GM18858 (cell line): ENCODE data around the gene ZCCHC14.
"Not testable (repeated sequence)": the region's sequence is repeated elsewhere in the genome, so short reads cannot be mapped to it uniquely, and the experiment has no call there.

Experiments
- ATAC-seq: cut with Tn5 transposase; IDR thresholded peaks from one replicate; pipeline ENCODE4 v1.9.1; 2021; ENCODE audit not compliant: unreplicated experiment

ZCCHC14 gene

GRCh38 chr16:87497767-87498290 is 5.0 kb upstream of the ZCCHC14 start:
- not testable (repeated sequence) for ATAC-seq

- ATAC-seq = not testable (repeated sequence)
Observed at GRCh38 chr16:87497023-87497766, 4.4 kb upstream of the ZCCHC14 start.

- ATAC-seq = no peak
Observed at GRCh38 chr16:87496447-87496801, 3.6 kb upstream of the ZCCHC14 start.

- ATAC-seq = no peak
Observed at GRCh38 chr16:87495578-87496446, 3.0 kb upstream of the ZCCHC14 start.

- ATAC-seq = no peak
Observed at GRCh38 chr16:87493608-87494280, 920 bp upstream of the ZCCHC14 start.

GRCh38 chr16:87492291-87492630 is 563 bp downstream of the ZCCHC14 start:
- ATAC-seq = no peak

- no peak for ATAC-seq
Observed at GRCh38 chr16:87491522-87492290, 1.1 kb downstream of the ZCCHC14 start.

GRCh38 chr16:87490799-87491521 is 1.9 kb downstream of the ZCCHC14 start:
- ATAC-seq = not testable (repeated sequence)

GRCh38 chr16:87490096-87490798 is 2.6 kb downstream of the ZCCHC14 start:
- ATAC-seq = no peak

- no peak for ATAC-seq
Observed at GRCh38 chr16:87489434-87490045, 3.3 kb downstream of the ZCCHC14 start.

- ATAC-seq = not testable (repeated sequence)
Observed at GRCh38 chr16:87488960-87489359, 3.9 kb downstream of the ZCCHC14 start.

GRCh38 chr16:87487361-87487924 is 5.4 kb downstream of the ZCCHC14 start:
- ATAC-seq = no peak

- no peak for ATAC-seq
Observed at GRCh38 chr16:87486713-87487247, 6.0 kb downstream of the ZCCHC14 start.

- no peak for ATAC-seq
Observed at GRCh38 chr16:87486282-87486681, 6.5 kb downstream of the ZCCHC14 start.

- not testable (repeated sequence) for ATAC-seq
Observed at GRCh38 chr16:87485792-87486191, 7.0 kb downstream of the ZCCHC14 start.

GRCh38 chr16:87484487-87485331 is 8.1 kb downstream of the ZCCHC14 start:
- no peak for ATAC-seq

GRCh38 chr16:87483481-87483880 is 9.3 kb downstream of the ZCCHC14 start:
- no peak for ATAC-seq
